ENCODE measurements around the gene SUGP2.
"Not testable (repeated sequence)": the region's sequence is repeated elsewhere in the genome, so short reads cannot be mapped to it uniquely, and the experiment has no call there.

Gene SUGP2

DNA sequence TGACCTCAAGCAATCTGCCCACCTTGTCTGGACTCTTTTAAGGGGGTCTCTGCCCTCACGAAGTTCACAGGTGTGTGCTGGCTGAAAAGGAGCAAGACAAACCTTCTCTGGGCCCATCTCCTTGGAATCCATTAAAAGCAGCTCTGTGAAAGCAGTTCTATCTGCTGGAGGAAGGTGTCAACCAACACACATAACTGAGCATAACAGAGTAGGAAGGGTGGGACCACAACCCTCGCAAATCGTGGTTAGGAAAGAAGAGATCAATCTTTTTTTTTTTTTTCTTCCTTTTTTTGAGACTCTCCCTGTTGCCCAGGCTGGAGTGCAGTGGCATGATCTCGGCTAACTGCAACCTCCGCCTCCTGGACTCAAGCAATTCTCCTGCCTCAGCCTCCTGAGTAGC is 1.4 kb downstream of the SUGP2 start:
- DNase-seq, result no peak

- DNase-seq, result no peak
These were observed 4.8 kb downstream of the SUGP2 start for GRCh38 chr19:19028526-19028925.

GRCh38 chr19:19027228-19027627 is 6.1 kb downstream of the SUGP2 start:
- DNase-seq, result no peak

DNA sequence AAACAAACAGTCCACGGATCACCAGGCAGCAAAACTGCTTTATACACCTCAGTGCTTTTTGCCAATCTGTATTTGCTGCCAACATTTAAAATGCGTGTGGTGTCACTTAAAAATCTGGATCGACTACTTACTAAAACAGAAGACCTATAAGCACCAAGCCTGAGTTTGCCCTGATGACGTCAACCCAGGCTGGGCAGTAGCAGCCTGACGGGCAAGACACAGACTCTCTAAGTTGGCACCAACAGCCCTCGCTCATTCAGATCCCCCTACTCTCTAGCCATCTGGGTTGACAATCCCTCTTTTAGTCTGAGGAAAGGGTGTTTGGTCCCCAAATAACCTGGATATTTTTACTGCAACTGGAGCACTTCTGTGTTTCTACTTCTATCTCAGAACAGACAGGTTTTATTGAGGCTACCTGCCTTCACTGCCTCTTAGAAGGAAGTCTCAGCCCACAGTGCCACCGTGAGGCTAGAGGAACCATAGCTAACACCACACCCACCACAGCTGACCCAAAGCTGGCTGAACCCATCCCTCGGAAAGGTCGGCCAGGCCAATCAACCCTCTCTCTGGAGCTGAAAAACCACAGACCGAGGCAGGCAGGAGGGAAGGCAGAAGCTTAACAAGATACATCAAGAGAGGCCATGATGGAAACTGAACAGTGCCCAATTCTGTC is 6.9 kb downstream of the SUGP2 start:
- DNase-seq, result no peak

DNA sequence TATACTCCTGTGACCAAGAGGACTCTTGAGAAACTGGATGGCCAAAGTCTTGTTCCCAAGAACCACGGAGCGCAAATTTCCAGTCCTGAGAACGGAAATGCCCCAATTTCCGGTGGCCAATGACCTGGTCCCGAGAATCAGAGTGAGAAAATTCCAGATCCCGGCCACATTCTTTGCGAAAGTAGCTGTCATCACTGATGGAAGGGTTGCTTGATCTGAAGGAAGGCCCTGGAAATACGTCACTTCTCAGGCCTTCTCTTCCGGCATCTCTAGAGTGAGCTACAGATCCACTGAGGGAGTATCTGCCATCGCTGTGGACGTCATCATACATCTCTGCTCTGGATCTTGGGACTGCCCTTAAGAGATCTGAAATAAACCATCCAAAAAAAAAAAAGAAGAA is 7.5 kb downstream of the SUGP2 start:
- DNase-seq, result no peak

DNA sequence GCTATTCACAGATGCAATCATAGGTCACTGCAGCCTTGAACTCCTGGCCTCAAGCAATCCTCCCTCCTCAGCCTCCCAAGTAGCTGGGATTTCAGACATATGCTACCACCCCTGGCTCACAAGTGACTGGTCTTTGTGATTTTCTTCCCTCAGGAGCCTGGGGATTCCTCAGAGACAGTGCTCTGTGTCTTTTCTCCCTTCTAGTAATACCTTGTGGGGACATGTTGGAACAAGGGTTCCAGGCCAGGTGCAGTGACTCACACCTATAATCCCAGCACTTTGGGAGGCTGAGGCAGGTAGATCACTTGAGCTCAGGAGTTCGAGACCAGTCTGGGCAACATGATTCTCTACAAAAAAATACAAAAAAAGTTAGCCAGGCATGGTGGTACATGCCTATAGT is 9.9 kb downstream of the SUGP2 start:
- not testable (repeated sequence) for DNase-seq

- no peak for DNase-seq
These were observed 10.8 kb downstream of the SUGP2 start for GRCh38 chr19:19022380-19022961.

DNA sequence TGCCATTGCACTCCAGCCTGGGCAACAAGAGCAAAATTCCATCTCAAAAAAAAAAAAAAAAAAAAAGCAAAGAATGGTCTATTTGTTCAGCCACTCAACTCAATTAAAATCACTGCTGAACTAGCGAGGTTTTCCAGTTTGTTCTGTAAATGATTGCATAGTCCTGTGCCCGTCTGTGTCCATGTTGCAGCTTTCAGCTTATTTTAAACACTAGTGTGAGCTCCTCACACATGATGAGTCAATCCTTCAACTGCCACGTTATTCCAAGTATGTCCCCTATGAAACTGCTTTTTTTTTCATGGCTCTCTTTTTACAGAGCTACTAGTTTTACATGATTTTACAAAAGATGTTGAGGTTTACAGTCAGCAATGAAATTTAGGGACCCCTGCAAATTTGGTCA is 12.2 kb downstream of the SUGP2 start:
- no peak for DNase-seq

DNA sequence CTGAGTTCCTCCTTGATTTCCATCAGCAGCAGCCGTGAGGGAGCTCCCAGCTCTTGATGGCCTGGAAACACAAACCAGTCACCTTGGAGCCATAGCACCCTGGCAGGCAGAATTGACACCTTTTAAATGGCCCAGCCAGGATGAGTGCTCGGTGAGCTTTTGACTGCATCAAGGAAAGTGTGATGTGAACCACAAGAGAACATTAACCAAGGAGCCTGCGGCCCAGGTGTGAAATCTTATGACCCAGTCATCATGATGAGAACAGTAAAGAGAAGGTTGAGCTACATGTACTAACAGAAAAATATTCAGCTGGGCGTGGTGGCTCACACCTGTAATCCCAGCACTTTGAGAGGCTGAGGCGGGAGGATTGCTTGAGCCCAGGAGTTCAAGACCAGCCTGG is 22.8 kb downstream of the SUGP2 start:
- DNase-seq, result no peak

DNA sequence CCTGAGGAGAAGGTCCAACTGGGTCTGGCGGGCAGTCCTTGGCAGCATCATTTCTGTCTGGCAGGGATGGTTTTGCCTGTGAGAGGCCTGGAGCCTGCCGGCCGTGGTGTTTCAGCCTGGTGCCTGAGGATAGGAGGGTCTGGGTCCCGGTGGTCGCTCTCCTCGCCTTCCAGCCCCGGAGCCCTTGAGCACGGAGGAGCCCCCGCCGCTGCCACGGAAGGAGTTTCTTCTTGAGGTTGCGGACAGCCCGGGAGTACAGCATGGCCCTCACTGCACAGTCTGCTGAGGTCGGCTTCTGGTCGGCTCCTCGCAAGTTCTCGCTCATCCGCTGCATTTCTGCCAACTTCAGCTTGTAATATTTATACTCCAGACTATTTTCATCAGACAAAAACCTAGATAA is 23.4 kb downstream of the SUGP2 start:
- no peak for DNase-seq

DNA sequence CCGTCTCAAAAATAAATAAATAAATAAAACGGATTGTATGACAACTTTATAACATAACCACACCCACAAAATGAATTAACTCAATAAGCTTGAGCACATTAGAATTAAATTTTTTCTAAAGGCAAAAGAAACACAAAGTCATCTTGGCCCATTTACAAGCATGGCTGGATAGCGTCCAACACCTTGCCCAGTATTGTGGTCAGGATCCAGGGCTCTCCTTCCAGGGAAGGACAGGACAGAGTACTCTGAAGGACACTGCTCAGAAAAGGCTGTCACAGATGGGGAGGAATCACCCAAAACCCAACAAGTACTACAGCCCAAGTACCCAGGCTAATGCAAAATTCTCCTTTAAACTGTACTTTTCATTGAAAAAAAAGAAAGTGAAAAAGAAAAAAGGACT is 27.1 kb downstream of the SUGP2 start:
- no peak for DNase-seq

DNA sequence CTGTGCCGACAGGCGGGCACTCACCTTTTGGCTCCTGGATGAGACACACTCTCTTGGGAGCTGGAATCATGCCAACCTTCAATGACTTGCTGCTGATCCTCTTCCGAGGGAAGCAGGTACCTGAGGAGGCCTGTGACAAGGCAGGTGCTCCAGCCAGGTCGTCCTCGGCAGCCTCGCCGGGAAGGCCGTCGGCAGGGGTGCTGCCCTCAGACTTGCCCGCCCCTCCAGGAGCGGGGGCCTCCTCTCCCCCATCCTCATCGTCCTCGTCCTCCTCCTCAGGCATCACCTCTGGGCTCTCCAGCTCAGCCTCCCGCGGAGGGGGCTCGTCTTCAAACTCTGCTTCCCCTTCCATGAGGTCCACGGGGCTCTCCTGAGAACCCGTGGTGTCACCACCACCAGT is 29.2 kb downstream of the SUGP2 start:
- DNase-seq, result no peak

- DNase-seq, result no peak
These were observed 33.3 kb downstream of the SUGP2 start for GRCh38 chr19:18999896-19000620.

DNA sequence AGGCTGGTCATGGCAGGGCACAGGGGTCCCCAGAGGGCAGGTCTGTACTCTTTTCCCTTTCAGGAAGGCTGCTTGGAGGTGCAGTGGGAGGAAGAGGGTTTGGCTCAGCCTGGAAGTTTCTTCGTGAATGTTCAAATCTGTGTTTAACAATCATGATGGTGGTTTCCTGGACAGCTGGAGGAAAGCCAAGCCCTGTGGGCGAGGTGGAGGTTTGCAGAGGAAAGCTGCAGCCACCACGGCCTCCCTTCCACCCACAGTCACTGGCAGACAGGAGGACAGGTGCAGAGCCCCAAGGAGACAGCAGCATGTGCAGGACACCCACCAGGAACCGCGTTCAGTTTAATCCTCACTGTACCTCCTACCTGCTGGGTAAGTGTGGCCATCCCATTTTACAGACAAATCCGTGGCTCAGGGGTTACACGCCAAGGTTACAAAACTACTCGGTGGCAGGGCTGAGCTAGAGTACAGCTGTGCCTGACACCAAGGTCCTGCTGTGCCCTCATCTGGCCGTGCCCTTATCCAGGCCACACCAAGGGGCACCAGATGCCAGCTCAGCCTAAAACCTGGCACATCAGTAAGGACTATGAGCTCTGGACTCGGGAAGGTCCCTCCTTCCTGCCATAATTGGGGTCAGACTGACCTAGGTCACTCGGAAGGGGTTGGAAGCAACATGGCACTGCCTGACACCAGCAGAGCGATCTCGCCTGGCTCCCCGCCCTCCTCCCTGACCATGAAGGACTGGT is 34.1 kb downstream of the SUGP2 start:
- no peak for DNase-seq

- DNase-seq, result no peak
These were observed 35.0 kb downstream of the SUGP2 start for GRCh38 chr19:18998276-18998675.

GRCh38 chr19:18996796-18997394 is 36.4 kb downstream of the SUGP2 start:
- DNase-seq, result no peak

DNA sequence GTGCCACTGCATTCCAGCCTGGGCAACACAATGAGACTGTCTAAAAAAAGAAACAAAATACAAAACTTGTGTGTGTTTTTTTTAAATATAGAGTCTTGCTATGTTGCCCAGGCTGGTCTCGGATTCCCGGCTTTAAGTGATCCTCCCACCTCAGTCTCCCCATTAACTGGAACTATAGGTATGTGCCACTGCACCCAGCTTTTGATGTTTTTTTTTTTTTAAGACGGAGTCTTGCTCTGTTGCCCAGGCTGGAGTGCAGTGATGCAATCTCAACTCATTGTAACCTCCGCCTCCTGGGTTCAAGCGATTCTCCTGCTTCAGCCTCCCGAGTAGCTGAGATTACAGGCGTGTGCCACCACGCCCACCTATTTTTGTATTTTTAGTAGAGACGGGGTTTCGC is 37.0 kb downstream of the SUGP2 start:
- DNase-seq, result no peak

DNA sequence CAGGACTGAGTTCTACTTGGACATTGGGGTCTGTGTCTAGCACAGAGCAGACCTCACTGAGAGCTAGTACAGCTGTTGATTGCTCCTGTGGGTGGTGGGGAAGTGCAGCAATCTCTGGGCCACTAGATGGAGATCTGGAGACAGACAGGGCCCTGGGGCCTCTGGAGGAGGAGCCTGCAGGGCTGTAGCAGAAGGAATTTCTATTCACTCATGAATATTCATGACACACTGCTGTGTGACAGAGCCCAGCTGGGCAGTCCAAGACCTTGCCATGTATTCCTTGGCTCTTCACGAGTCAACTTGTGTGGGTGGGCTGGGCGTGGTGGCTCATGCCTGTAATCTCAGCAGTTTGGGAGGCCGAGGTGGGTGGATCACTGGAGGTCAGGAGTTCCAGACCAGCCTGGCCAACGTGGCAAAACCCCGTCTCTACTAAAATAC is 37.5 kb downstream of the SUGP2 start:
- DNase-seq, result peak in 1 of 5 donors; percentile 12

DNA sequence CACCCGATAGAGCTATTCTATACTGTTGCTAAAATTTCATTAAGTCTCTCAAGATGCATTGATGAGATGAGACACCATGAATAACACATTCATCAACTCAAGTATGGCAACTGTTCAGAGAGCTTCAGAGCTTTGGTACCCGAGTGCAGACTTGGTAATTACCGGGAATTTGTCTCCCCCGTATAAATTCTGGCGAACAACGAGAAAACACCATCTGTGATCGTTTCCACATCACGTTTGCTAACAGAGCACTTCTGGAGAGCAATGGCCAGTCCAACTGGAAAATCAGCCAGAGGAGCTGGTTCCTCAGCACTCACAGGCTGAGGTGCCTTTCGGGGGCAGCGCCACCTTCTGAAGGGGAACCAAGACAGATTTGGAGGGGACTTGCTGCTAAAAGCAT is 40.2 kb downstream of the SUGP2 start:
- DNase-seq, result no peak

DNA sequence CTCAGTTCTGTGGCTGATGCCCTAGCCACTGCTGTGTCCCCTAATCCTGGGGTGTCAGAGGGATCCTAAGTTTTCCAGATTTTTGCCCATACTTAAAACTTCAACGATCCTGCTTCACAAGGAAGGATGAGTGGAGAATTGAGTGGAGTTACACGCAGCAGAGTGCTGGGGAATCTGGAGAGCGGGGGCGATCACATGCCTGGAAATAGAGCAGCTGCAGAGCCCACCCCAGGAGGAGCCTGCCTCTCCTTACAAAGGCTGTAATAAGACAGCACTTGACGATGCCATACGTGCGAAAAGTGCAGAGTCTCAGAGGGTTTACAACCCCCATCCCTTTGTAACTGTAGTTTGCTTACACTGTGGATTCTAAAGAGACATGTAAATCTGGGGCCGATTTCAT is 40.6 kb downstream of the SUGP2 start:
- no peak for DNase-seq

DNA sequence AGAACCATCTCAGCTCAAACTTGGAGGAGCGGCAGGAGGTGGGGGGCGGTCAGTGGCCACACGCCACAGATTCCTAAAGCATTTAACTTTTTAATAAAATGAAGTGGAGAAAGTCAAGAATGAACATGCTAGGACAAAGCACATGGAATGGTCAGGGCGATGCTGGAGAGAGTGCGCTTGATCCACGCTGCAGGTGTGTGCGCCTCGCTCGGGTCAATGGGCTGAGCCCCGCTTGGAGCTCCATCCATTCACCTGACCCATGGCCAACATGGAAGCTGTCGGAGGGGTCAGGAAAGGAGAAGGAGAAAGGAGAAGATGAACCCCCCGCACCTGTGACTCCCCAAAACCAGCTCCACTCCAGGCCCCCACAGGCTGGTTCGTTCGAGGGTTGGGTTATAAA is 41.8 kb downstream of the SUGP2 start:
- DNase-seq, result no peak

DNA sequence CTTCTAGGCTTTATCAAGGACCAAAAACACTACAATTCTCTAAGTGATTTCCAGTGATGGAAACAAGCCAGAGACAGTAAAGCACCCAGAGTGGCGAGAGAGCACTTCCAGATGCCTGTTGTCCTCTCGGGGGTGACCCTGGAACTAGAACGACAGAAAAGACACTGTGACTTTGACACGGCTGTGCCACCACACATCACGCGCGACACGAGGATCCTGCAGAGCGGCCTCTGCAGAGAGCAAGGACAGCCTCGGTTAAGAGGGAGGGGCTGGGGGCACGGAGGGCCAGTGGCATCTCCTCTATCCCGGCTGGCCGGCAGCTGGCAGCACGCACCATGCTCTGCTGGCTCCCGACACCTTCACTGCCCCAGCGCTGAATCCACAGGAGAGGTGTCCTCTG is 42.3 kb downstream of the SUGP2 start:
- DNase-seq, result no peak

GRCh38 chr19:18990128-18990708 is 43.1 kb downstream of the SUGP2 start:
- DNase-seq, result no peak

All from T-helper 1 cell (primary cell).